ENCODE results near the gene INPP4A.
"Not testable (repeated sequence)": the region's sequence is repeated elsewhere in the genome, so short reads cannot be mapped to it uniquely, and the experiment has no call there.

The INPP4A gene

DNA sequence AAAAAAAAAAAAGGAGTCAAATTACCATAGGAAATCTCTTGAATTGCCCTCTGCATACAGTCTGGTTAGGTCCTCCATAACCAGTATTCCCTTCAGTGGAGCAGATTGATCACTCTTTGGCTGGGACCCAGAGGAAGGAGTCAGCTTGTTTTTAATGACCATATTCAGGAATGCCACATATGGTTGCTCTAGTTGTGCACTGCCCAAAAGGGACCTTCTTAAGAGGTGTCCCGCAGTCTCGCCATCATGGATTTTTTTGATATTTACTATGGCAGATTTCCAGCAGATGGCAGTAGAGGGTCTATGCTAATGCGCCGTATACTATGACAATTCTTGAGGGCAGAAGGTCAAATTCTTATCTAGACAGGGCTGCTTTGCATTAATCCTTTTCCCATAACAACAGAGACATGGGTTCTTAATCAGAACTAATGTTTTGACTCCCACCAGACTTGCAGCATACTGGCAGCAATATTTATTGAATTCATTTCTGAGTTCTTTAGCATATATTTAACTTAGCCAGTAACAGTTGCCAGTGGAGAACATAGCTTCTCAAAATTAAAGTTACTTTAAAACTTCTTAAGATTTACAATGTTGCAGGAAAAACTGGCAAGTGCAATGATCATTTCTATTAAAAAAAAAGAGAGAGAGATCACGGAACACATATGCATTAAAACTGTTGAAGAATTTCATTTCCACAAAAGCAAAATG is 31.8 kb upstream of the INPP4A start:
- no peak overlapping the region for H3K9ac ChIP-seq (ENCODE audit: low read length)

DNA sequence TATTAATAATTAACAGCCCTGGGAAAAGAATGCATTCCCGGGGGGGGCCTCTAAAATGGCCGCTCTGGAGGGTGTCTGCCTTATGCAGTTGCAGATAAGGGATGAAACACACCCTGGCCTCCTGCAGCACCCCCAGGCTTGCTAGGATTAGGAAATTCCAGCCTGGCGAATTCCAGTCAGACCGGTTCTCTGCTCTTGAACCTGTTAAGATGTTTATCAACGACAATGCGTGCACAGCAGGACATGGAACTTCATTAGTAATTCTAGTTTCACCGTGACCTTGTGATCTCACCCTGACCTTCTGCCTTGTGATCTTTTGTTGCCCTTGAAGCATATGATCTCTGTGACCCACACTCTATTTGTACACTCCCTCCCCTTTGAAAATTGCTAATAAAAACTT is 30.4 kb upstream of the INPP4A start:
- not testable (repeated sequence) for H3K4me2 ChIP-seq (ENCODE audit: low read length); H3K9me3 ChIP-seq (ENCODE audit: insufficient read depth, low read length); H3K4me1 ChIP-seq (ENCODE audit: low read length); H3K79me2 ChIP-seq (ENCODE audit: low read length); H3K36me3 ChIP-seq (replicated peaks; ENCODE audit: low read depth, low read length); H4K20me1 ChIP-seq (ENCODE audit: insufficient read depth, low read length); H3K27ac ChIP-seq (ENCODE audit: low read length); H2AFZ ChIP-seq (ENCODE audit: low read depth, low read length); H3K9ac ChIP-seq (ENCODE audit: low read length); H3K4me3 ChIP-seq (ENCODE audit: low read length)
- peaks cover 16% of the 10 kb centered on the region for H3K27me3 ChIP-seq (ENCODE audit: low read depth, low read length)

More for the DNA sequence above, 31.8 kb upstream of the INPP4A start:
- no peak overlapping the region for H3K27ac ChIP-seq (ENCODE audit: low read length)
- no peaks in the 10 kb centered on the region for H3K36me3 ChIP-seq (replicated peaks; ENCODE audit: low read depth, low read length)
- H3K9me3 ChIP-seq (ENCODE audit: insufficient read depth, low read length) = no peaks in the 10 kb centered on the region
- H3K4me1 ChIP-seq (ENCODE audit: low read length) = peaks cover 4% of the 10 kb centered on the region
- no peaks in the 10 kb centered on the region for H4K20me1 ChIP-seq (ENCODE audit: insufficient read depth, low read length)
- peak overlapping the region; percentile 58; the same call in 1 of the 2 replicates for H2AFZ ChIP-seq (ENCODE audit: low read depth, low read length)
- peaks cover 20% of the 10 kb centered on the region for H3K27me3 ChIP-seq (ENCODE audit: low read depth, low read length)
- no peaks in the 10 kb centered on the region for H3K79me2 ChIP-seq (ENCODE audit: low read length)
- H3K4me2 ChIP-seq (ENCODE audit: low read length) = peak overlapping the region; percentile 59
- TF ChIP-seq, protein P1, sequence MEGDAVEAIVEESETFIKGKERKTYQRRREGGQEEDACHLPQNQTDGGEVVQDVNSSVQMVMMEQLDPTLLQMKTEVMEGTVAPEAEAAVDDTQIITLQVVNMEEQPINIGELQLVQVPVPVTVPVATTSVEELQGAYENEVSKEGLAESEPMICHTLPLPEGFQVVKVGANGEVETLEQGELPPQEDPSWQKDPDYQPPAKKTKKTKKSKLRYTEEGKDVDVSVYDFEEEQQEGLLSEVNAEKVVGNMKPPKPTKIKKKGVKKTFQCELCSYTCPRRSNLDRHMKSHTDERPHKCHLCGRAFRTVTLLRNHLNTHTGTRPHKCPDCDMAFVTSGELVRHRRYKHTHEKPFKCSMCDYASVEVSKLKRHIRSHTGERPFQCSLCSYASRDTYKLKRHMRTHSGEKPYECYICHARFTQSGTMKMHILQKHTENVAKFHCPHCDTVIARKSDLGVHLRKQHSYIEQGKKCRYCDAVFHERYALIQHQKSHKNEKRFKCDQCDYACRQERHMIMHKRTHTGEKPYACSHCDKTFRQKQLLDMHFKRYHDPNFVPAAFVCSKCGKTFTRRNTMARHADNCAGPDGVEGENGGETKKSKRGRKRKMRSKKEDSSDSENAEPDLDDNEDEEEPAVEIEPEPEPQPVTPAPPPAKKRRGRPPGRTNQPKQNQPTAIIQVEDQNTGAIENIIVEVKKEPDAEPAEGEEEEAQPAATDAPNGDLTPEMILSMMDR (IDR thresholded peaks at IDR 0.05; ENCODE audit: low read depth, low read length) = peak; percentile 83
- no peak for TF ChIP-seq EZH2phosphoT487 (IDR thresholded peaks at IDR 0.05; ENCODE audit: low read depth)
- peak overlapping the region; percentile 36; the same call in 1 of the 2 replicates for H3K4me3 ChIP-seq (ENCODE audit: low read length)

DNA sequence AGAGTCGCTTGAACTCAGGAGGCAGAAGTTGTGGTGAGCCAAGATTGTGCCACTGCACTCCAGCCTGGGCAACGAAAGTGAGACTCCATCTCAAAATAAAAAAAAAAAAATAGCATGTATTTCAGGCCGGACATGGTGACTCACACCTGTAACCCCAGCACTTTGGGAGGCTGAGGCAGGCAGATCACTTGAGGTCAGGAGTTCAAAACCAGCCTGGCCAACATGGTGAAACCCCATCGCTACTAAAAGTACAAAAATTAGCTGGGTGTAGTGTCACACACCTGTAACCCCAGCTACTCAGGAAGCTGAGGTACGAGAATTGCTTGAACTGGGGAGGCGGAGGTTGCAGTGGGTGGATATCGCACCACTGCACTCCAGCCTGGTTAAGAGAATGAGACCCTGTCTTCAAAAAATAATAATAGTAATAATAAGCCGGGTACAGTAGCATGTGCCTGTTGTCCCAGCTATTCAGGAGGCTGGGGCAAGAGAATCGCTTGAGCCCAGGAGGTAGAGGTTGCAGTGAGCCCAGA is 28.9 kb upstream of the INPP4A start:
- not testable (repeated sequence) for H4K20me1 ChIP-seq (ENCODE audit: insufficient read depth, low read length); H3K9me3 ChIP-seq (ENCODE audit: insufficient read depth, low read length); H2AFZ ChIP-seq (ENCODE audit: low read depth, low read length); H3K36me3 ChIP-seq (replicated peaks; ENCODE audit: low read depth, low read length); H3K79me2 ChIP-seq (ENCODE audit: low read length); H3K9ac ChIP-seq (ENCODE audit: low read length); H3K4me3 ChIP-seq (ENCODE audit: low read length); H3K27me3 ChIP-seq (ENCODE audit: low read depth, low read length); H3K27ac ChIP-seq (ENCODE audit: low read length); H3K4me1 ChIP-seq (ENCODE audit: low read length); H3K4me2 ChIP-seq (ENCODE audit: low read length)

DNA sequence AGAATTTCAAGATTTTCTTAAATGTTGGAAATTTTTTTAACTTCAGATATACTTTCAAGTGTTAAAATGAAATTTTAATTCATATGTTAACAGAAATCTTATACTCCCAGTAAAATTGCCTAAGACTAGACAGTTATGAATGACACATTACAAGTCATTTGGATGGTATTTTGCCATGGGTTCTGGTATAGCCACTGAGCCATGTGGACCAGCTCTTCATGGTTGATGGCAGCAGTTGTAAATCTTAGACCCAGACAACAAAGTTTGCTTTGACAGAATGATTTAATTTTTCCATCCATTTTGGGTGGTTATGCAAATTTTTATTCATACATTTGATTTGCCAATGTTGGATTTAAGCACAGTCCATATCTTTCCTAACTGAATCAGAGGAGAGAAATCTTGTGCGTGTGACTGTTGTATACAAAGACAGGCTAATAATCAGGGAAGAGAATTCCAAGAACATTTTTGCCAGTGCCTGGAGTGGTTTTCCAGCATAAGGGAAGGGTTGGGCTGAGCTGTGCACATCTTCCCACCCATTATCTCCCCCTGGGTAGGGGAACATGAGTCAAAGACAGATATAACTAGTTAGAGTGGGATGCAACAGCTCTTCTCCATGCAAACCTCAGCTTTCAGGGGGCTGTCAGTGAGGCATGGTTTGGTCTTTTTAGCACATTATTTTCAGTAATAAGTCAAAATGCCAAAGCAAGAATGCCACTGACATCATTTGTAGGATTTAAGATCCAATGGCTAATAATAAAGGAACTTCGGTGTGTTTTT is 28.1 kb upstream of the INPP4A start:
- peaks cover 10% of the 10 kb centered on the region for H3K4me1 ChIP-seq (ENCODE audit: low read length)
- H3K9me3 ChIP-seq (ENCODE audit: insufficient read depth, low read length) = no peaks in the 10 kb centered on the region
- no peak overlapping the region for H3K4me3 ChIP-seq (ENCODE audit: low read length)
- no peak for TF ChIP-seq EZH2phosphoT487 (IDR thresholded peaks at IDR 0.05; ENCODE audit: low read depth)
- TF ChIP-seq, protein P1 (IDR thresholded peaks at IDR 0.05; ENCODE audit: low read depth, low read length) = no peak
- no peak overlapping the region for H3K9ac ChIP-seq (ENCODE audit: low read length)
- H3K79me2 ChIP-seq (ENCODE audit: low read length) = no peaks in the 10 kb centered on the region
- no peaks in the 10 kb centered on the region for H3K36me3 ChIP-seq (replicated peaks; ENCODE audit: low read depth, low read length)
- H2AFZ ChIP-seq (ENCODE audit: low read depth, low read length) = no peak overlapping the region
- no peak overlapping the region for H3K4me2 ChIP-seq (ENCODE audit: low read length)
- H3K27me3 ChIP-seq (ENCODE audit: low read depth, low read length) = peaks cover 4% of the 10 kb centered on the region
- H4K20me1 ChIP-seq (ENCODE audit: insufficient read depth, low read length) = no peaks in the 10 kb centered on the region
- no peak overlapping the region for H3K27ac ChIP-seq (ENCODE audit: low read length)

DNA sequence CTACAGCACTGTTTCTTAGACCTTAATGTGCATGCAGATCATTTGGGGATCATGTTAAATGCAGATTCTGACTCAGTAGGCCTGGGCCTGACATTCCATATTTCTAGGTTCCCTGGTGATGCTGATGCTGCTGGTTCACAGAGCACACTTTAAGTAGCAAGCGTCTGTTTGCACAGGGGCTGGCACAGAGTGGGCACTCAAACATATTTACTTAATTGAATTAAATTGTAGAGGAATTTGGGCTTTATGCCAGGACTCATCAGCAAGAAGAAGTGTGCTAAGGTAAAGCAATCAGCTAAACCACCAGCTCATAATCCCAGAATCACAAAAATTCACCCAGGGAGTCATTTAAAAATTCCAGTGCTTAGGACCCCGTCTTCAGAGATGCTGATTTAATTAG is 25.1 kb upstream of the INPP4A start:
- no peak overlapping the region for H3K4me3 ChIP-seq (ENCODE audit: low read length)
- no peaks in the 10 kb centered on the region for H4K20me1 ChIP-seq (ENCODE audit: insufficient read depth, low read length)
- peaks cover 5% of the 10 kb centered on the region; the same call in 1 of the 2 replicates for H3K4me1 ChIP-seq (ENCODE audit: low read length)
- TF ChIP-seq, protein P1 (IDR thresholded peaks at IDR 0.05; ENCODE audit: low read depth, low read length) = no peak
- TF ChIP-seq EZH2phosphoT487 (IDR thresholded peaks at IDR 0.05; ENCODE audit: low read depth) = no peak
- H3K4me2 ChIP-seq (ENCODE audit: low read length) = no peak overlapping the region
- H3K9ac ChIP-seq (ENCODE audit: low read length) = no peak overlapping the region
- no peaks in the 10 kb centered on the region for H3K27me3 ChIP-seq (ENCODE audit: low read depth, low read length)
- no peak overlapping the region for H3K27ac ChIP-seq (ENCODE audit: low read length)
- no peaks in the 10 kb centered on the region for H3K9me3 ChIP-seq (ENCODE audit: insufficient read depth, low read length)
- no peaks in the 10 kb centered on the region for H3K79me2 ChIP-seq (ENCODE audit: low read length)
- no peaks in the 10 kb centered on the region for H3K36me3 ChIP-seq (replicated peaks; ENCODE audit: low read depth, low read length)
- H2AFZ ChIP-seq (ENCODE audit: low read depth, low read length) = no peak overlapping the region

Measured in OCI-LY3 (cell line).